ENCODE results near the gene CLDN4.

GRCh38 chr7:73858807-73859206, 28.0 kb downstream of the CLDN4 start:
- TF ChIP-seq CTCF (IDR thresholded peaks at IDR 0.05) = no peak
- no peak for TF ChIP-seq POLR2AphosphoS5 (IDR thresholded peaks at IDR 0.05)
- TF ChIP-seq EP300 (IDR thresholded peaks at IDR 0.05) = no peak
- no peak for TF ChIP-seq POLR2A (IDR thresholded peaks at IDR 0.05)

Measured in stomach (tissue), 4 donors.